SK-N-MC (cell line): ENCODE measurements around the gene TMC2.
"Not testable (repeated sequence)": the region's sequence is repeated elsewhere in the genome, so short reads cannot be mapped to it uniquely, and the experiment has no call there.

Experiments used
- EZH2 ChIP-seq: fragments of 200-600 bp; sonication (generic); IDR thresholded peaks from one replicate; pipeline ENCODE4 v1.6.1; 2017; ENCODE audit warnings: antibody characterized with exemption
- POLR2AphosphoS5 ChIP-seq: IDR thresholded peaks from 2 replicates; pipeline ENCODE4 v1.6.1; 2012; ENCODE audit warnings: mild to moderate bottlenecking, low read depth, low read length, borderline replicate concordance

- not testable (repeated sequence) for TF ChIP-seq EZH2, POLR2AphosphoS5
Measured at GRCh38 chr20:2506426-2506825, 29.9 kb upstream of the TMC2 start.
